ENCODE measurements around the gene KPNB1.

Gene KPNB1

DNA sequence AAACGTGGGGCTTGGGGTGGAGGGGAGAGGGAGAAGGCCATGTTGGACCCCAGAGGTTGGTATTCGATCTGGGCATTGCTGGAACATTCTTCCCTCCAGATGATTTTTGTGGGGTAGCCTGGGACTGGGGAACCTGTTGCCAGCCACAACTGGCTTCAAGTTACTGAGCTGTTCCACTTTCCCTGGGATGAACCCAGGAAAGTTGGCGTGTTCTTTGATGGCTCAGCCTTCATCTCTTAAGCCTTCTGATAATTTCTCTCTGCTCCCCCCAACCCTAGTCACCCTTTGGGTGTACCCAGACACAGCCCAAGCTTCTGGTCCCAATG is 85.4 kb downstream of the KPNB1 start:
- peaks cover 75% of the 10 kb centered on the region for H3K27me3 Mint-ChIP-seq (ENCODE audit: low read depth)
- no peak overlapping the region for H3K4me3 Mint-ChIP-seq
- H3K4me1 Mint-ChIP-seq, result peaks cover 5% of the 10 kb centered on the region
- TF ChIP-seq, protein P1, sequence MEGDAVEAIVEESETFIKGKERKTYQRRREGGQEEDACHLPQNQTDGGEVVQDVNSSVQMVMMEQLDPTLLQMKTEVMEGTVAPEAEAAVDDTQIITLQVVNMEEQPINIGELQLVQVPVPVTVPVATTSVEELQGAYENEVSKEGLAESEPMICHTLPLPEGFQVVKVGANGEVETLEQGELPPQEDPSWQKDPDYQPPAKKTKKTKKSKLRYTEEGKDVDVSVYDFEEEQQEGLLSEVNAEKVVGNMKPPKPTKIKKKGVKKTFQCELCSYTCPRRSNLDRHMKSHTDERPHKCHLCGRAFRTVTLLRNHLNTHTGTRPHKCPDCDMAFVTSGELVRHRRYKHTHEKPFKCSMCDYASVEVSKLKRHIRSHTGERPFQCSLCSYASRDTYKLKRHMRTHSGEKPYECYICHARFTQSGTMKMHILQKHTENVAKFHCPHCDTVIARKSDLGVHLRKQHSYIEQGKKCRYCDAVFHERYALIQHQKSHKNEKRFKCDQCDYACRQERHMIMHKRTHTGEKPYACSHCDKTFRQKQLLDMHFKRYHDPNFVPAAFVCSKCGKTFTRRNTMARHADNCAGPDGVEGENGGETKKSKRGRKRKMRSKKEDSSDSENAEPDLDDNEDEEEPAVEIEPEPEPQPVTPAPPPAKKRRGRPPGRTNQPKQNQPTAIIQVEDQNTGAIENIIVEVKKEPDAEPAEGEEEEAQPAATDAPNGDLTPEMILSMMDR (IDR thresholded peaks at IDR 0.05; ENCODE audit: unreplicated experiment in 3 of 3), result no peak
- H3K36me3 Mint-ChIP-seq (ENCODE audit: low read depth), result no peaks in the 10 kb centered on the region
- H3K9me3 Mint-ChIP-seq, result peaks cover 2% of the 10 kb centered on the region
- H3K27ac Mint-ChIP-seq, result no peak overlapping the region
